Occipital lobe (tissue), 2 donors: ENCODE data around the gene DNAJB1. TPM values are rescaled to one million over a fixed set of nuclear protein-coding genes. Genes with fewer than 3 reads are reported as not detected.
"Not testable (repeated sequence)": the region's sequence is repeated elsewhere in the genome, so short reads cannot be mapped to it uniquely, and the experiment has no call there.

ENCODE experiments used
- DNase-seq: peaks from one replicate; lab custom pipeline; 2025; lab: John Stamatoyannopoulos, UW
- total RNA-seq: library from RNA; depleted of rRNA; stranded (reverse); fragments of >200 nt; gene quantifications from one replicate; pipeline ENCODE4 v1.2.3, GENCODE V29; 2014

DNAJB1 gene
- total RNA-seq: 33.5 TPM

DNA sequence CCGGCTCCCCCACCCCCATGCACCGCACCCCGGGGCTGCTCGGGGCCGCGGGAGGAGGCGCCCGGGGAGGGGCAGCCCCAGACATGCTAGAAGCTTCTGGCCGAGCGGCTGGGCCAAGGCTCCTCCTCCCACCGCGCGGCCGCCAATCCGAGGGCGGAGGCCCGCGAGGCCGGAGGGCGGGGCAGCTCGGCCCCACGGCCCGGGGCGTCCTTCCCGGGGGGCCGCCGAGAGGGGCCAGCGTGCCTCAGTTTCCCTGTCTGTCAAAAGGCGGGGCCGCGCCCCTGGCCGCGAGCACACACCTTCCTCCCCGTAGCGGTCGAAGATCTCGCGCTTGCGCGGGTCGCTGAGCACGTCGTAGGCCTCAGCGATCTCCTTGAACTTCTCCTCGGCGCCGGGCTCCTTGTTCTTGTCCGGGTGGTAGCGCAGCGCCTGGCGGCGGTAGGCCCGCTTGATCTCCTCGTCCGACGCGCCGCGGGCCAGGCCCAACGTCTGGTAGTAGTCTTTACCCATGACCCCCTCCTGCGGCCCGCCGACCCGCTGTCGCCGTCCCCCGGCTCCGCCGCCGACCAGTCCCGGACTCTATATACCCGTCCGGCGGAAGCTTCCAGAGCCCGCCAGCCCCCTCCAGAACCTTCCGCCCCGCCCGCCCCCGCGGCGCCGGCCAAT lies at the start of gene DNAJB1:
DNAJB1 (minus strand) TSS at position 558 of the 666 bp plus-strand sequence; CDS start at position 510, 48 bp downstream.
- peak; percentile 76 for DNase-seq

DNA sequence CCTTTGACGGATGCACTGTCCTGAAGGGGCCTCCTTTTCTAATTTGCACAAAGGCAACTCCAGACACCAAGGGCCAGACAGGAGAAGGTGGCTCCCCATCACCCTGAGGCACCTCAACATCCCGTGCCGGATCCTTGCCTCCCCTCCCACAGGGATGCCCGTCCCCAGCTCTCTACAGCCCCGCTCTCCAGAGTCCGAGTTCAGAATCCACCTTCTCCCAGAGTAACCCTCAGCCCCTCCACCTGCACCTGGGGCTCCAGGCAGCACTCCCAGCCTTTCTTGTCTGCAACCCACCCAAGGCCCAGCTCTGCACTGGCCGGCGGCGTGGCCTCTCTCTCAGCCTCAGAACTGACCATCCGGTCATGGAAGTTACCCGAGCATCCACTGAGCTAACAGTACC lies 48.9 kb upstream of the DNAJB1 start:
- DNase-seq: no peak

- DNase-seq: no peak
Measured at GRCh38 chr19:14566712-14567077, 48.5 kb upstream of the DNAJB1 start.

- DNase-seq: no peak
Measured at GRCh38 chr19:14565765-14566711, 47.8 kb upstream of the DNAJB1 start.

DNA sequence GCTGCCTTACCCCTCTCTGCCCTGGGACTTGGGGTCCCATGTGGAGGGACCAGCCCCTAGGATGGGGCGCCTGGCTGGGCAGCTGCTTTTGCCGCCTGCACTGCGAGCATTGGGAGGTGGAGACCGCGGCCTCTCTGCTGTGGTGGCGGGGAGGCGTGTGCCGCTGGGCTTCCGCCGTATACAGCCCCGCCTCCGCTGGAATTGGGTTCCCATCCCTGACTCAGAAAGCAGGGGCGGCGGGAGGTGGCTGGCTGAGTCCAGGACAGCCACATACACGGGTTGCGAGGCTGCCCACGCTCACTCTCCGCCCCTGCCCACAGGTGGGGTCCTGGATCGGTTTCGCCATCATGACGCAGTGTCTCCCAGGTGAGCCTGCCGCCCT lies 47.1 kb upstream of the DNAJB1 start:
- peak; percentile 68 for DNase-seq

DNA sequence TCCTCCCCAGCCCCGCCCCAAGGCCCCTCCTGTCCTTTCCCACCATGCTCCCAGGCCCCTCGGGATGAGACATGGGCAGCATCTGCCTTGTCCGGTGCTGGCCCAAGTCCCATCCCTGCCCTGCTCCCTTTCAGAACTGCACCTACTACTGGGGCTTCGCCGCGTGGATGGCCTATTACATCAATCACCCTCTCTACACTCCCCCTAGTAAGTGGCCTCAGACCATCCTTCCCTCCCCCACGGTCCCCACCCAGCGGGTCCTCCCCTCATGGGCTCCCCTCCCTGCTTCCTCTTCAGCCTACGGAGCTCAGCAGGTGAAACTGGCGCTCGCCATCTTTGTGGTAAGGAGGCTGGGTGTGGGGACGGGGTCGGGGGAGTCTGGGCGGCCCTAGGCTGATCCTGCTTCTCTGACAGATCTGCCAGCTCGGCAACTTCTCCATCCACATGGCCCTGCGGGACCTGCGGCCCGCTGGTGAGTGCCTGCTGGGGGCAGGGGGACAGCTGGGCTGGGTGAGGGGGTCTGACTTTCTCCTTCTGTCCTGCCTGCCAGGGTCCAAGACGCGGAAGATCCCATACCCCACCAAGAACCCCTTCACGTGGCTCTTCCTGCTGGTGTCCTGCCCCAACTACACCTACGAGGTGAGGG lies 46.6 kb upstream of the DNAJB1 start:
- not testable (repeated sequence) for DNase-seq

GRCh38 chr19:14563989-14564651 lies 45.9 kb upstream of the DNAJB1 start:
- DNase-seq: no peak

GRCh38 chr19:14563590-14563926 lies 45.4 kb upstream of the DNAJB1 start:
- no peak for DNase-seq

- no peak for DNase-seq
Measured at GRCh38 chr19:14562660-14563589, 44.7 kb upstream of the DNAJB1 start.

DNA sequence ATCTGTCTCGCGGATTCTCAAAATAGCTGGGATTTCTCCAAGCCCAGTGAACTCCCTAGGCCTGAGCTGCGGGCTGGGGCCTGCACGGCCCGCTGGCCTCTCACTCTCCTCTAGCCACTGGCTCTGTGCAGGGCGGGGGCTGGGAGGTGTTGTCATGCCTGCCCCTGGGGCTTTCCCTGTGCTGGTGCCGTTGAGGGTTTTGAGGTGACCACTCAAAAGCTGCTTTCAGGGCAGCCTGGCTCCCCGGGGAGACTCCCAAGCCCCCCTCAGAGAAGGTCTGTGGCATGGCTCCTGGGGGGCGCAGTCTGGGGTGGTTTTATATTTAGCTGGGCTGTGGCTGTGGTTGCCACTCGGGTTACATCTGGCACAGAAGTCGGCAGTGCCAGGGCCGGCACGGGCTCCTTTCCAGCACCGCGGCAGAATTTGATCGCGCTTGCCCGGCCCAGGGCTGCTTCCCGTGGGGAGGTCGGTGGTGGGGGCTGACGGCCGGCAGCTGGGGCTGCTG lies 43.7 kb upstream of the DNAJB1 start:
- DNase-seq: no peak

DNA sequence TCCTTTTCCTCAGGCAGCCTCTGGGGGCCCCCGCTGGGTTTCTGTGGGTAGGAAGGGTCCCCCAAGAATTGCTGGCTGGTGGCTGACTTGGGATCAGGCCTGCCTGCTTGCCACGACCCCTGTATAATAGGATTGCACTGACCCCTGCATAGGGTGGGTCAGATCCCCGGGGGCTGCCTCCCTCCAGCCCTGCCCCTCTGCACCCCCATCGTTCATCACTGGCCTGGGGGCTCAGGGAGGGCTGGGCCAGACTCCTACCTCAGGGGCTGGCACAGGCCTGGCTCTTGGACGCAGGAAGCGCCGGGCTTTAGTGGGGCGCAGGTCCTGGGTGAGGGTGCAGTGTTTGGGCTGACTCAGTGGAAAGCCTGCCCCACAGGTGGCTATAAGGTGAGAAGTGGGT lies 43.1 kb upstream of the DNAJB1 start:
- no peak for DNase-seq

DNA sequence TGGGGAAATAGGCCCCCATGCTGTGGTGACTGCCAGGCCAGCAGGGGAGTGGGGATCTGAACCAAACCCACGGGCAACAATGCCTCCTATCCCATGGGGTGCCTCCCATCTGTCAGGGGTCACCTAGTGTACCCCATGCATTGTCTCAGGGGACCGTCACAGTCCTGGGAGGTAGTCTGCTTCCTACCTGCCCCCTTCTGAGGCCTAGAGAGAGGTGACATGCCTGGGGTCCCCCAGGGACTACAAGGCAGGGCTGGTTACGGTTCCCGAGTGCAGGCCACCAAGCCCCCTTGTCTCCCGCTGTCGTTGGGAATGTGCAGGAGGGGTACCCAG lies 42.5 kb upstream of the DNAJB1 start:
- DNase-seq: no peak

DNA sequence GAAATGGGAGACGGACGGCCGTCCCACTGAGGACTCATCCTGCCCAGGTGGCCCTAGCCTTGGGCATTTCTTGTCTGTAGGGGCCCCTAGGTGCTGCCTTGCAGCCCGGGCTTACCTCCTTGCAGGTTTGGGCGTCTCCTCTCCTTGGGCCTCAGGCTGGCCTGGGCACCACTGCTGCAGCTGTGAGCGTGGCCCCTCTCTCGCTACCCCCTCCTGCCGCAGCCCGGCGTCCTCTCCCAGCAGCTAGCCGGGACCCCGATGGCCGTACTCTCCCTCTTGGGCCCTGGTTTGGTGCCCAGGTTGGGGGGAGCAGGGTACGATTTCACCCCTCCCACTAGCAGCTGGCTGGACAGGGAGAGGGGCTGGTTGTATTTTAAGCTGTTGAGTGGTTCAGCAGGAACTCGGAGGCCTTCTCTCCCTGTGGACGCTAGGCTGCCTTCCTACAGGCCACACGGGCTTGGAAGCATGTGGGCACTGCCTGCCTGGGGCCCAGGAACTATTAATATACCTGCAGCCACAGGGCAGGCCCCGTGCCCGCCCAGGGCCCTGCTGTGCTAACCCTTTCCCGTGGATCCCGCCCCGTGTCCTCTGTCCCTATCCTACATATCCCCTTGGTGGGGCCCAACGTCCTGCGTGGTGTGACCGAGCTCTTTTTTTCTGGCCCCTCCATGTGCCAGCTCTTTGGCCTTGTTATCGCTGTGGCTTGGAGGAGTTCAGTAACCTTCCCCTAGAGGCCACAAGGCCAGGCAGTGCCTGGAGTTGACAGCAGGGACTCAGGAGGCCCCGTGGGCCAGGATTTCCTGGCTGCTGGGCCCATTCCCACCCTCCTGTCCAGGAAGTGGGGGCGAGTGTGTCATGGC lies 41.9 kb upstream of the DNAJB1 start:
- DNase-seq: no peak

DNA sequence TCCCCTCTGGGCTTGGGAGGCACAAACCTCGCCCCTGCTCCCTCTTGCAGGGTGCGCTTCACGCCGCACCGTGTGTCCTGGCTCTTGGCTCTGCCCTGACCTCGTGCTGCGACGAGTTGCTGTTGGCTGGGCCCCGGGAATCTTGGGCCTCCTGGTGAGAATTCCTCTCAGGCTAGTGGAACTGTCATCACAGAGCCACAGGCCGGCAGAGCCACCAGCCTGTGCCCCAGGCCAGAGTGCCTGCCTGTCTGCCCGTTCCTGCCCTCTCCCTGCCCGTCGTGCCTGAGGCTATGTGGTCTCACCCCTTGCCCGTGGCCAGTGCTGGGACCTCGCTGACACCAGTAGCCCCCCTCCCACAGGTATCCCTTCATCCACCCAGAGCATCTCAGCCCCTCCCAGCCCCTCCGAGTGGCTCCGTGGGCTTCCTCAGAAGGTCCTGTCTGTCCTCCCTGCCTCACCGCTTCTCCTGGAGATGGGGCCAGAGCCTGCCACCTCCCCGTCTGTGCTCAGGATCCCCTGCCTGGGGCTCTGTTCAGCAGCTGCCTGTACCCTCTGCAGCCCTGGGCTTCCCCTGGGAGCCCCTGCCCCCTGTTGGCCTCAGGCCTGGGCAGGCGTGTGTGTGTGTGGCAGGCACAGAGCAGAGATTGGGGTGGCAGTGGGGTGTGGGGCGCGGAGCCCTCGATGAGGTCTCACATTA lies 40.3 kb upstream of the DNAJB1 start:
- DNase-seq: no peak

DNA sequence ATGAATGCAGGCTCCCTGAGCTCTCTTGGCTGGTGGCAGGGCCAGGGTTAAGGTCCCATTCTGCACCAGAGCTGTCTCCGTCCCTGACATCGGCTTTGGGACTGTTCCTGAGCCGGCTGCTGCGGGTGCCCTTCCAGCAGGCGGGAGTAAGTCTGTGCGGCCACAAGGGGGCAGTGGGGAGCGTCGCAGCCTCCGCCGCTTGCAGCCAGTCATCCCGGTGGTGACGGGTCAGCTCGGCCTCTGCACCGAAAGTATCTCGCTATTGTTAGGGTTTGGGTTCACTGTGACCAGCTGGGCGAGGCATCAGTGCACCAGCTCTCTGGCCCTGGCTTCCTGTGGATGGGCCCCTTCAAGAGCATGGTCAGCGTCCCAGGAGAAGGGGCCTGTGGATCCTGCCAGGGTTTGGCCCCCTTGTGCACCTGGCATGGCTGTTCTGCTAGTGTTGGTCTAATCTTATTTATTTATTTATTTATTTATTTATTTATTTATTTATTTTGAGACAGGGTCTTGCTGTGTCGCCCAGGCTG lies 38.5 kb upstream of the DNAJB1 start:
- peak; percentile 56 for DNase-seq

DNA sequence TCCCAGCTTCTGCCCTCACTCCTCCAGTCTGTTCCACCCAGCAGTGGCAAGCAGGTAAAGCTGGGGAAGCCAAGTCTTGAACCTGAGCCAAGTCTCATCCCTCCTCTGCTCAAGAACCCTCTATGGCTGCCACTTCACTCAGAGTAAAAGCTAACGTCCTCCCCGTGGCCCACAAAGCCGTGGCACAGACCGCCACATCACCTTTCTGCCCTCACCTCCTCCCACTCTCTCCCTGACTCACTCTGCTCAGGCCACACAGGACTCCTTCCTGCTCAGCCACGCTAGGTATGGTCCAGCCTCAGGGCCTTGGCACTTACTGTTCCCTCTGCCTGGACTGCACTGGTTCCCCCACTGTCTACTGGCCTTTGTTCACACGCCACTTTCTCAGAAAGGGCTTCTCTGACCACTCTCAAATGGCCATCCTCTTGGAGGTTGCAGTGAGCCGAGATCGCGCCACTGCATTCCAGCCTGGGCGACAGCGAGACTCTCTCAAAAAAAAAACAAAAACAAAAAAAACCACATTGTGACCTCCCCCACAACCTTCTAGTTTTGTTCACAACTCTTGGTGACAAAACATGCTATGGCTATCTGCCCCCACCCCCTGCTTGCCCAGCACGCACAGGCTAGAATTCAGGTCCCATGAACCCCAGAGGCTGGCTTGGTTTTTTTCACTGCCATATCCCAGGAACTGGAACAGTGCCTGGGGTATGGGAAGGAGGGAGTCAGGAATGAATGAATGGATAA lies 37.9 kb upstream of the DNAJB1 start:
- no peak for DNase-seq

DNA sequence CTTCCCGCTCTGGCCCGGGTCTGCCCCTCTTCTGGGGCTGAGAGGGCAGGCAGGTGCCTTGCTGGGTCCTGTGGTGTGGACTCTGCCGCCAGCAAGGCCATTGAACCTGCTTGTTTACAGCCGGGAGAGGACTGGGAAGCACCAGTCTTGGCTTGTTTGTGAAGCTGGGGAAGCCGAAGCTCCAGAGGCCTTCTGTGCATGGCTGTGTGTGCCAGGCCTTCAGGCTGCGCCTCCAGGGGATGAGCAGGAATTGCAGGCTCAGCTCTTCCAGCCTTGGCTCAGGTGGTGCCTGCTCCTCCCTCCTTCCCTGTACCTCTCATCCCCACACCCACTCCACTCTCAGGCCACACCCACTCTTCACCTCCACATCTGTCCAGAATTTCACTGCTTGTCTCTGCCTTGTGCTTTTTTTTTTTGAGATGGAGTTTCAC lies 36.2 kb upstream of the DNAJB1 start:
- DNase-seq: no peak

GRCh38 chr19:14553939-14554243 lies 35.7 kb upstream of the DNAJB1 start:
- no peak for DNase-seq
